Activated CD8-positive, alpha-beta T cell treated with anti-CD3 and anti-CD28 coated beads, Interleukin-2, amount 10 ng/mL, durations not matched to agents 7 days and 5 days (primary cell): ENCODE measurements around the gene CLN6. TPM values are rescaled to one million over a fixed set of nuclear protein-coding genes. Genes with fewer than 3 reads are reported as not detected.
"Not testable (repeated sequence)": the region's sequence is repeated elsewhere in the genome, so short reads cannot be mapped to it uniquely, and the experiment has no call there.

Source experiments
- ATAC-seq: fragments of 150-1000 bp; cut with Tn5 transposase; one replicate; pipeline ENCODE4 v1.10.0; 2021; ENCODE audit warnings: moderate library complexity
- CTCF ChIA-PET: fragments of 350-600 bp; sonication (Branson Sonifier 250); formaldehyde crosslinking; loops from one replicate; lab custom pipeline; 2021; ENCODE audit warnings: antibody characterized with exemption; lab: Charles Lee
- POLR2A ChIA-PET: fragments of 350-600 bp; sonication (Branson Sonifier 250); formaldehyde crosslinking; loops from one replicate; lab custom pipeline; 2021; ENCODE audit warnings: antibody characterized with exemption; lab: Charles Lee
- DNase-seq: peaks from one replicate; pipeline ENCODE4 v3.0.0-alpha.2; 2020
- H3K27ac Mint-ChIP-seq: one replicate; pipeline ENCODE4 v1.8.0; 2021; ENCODE audit warnings: mild to moderate bottlenecking, mixed read lengths
- H3K27me3 Mint-ChIP-seq: one replicate; pipeline ENCODE4 v1.8.0; 2021; ENCODE audit warnings: low read depth, mixed read lengths
- H3K36me3 Mint-ChIP-seq: one replicate; pipeline ENCODE4 v1.8.0; 2021; ENCODE audit warnings: low read depth, mixed read lengths
- H3K4me1 Mint-ChIP-seq: one replicate; pipeline ENCODE4 v1.8.0; 2021; ENCODE audit warnings: low read depth, mixed read lengths
- H3K4me3 Mint-ChIP-seq: one replicate; pipeline ENCODE4 v1.8.0; 2021; ENCODE audit warnings: mild to moderate bottlenecking, mixed read lengths
- H3K9me3 Mint-ChIP-seq: one replicate; pipeline ENCODE4 v1.8.0; 2022; ENCODE audit warnings: mixed read lengths; ENCODE audit not compliant: insufficient read depth
- total RNA-seq, 2 experiments: library from RNA; stranded (reverse); gene quantifications; one replicate each; pipeline ENCODE4 v1.2.3, GENCODE V29; 2021

The CLN6 gene
- total RNA-seq, 2 experiments from 2014 or later = 64.5 to 69.7 TPM

GRCh38 chr15:68183616-68184315 is 45.8 kb downstream of the CLN6 start:
- CTCF ChIA-PET = interaction anchor here (1.6 kb wide), 1 partner anchor 20 kb away, joined by 4 read pairs; no protein-coding TSS in a partner anchor
- peaks cover 56% of the 10 kb centered on the region for H3K36me3 Mint-ChIP-seq
- no peak overlapping the region for H3K27ac Mint-ChIP-seq
- peaks cover 1% of the 10 kb centered on the region for H3K4me1 Mint-ChIP-seq
- ATAC-seq = no peak
- H3K9me3 Mint-ChIP-seq = no peaks in the 10 kb centered on the region
- POLR2A ChIA-PET = interaction anchor here (0.6 kb wide), 1 partner anchor 1045 kb away, joined by 3 read pairs; no protein-coding TSS in a partner anchor
- no peaks in the 10 kb centered on the region for H3K27me3 Mint-ChIP-seq
- H3K4me3 Mint-ChIP-seq = no peak overlapping the region
- DNase-seq = no peak

GRCh38 chr15:68177742-68178141 is 51.8 kb downstream of the CLN6 start:
- peaks cover 1% of the 10 kb centered on the region for H3K4me1 Mint-ChIP-seq
- no peak overlapping the region for H3K4me3 Mint-ChIP-seq
- no peak overlapping the region for H3K27ac Mint-ChIP-seq
- ChIA-PET CTCF (no interaction called here), POLR2A (interaction anchor here (0.6 kb wide), 1 partner anchor 322 kb away, joined by 3 read pairs; no protein-coding TSS in a partner anchor)
- ATAC-seq (no peak), DNase-seq (no peak)
- H3K9me3 Mint-ChIP-seq = no peaks in the 10 kb centered on the region
- no peaks in the 10 kb centered on the region for H3K27me3 Mint-ChIP-seq
- peaks cover 50% of the 10 kb centered on the region for H3K36me3 Mint-ChIP-seq

- Mint-ChIP-seq H3K36me3 (peaks cover 48% of the 10 kb centered on the region), H3K4me3 (no peak overlapping the region), H3K27me3 (no peaks in the 10 kb centered on the region), H3K27ac (no peak overlapping the region), H3K9me3 (no peaks in the 10 kb centered on the region), H3K4me1 (peaks cover 1% of the 10 kb centered on the region)
- DNase-seq (no peak), ATAC-seq (no peak)
- ChIA-PET CTCF (no interaction called here), POLR2A (no interaction called here)
Measured at GRCh38 chr15:68176601-68177000, 52.9 kb downstream of the CLN6 start.

- no peaks in the 10 kb centered on the region for H3K27me3 Mint-ChIP-seq
- ATAC-seq = no peak
- peaks cover 1% of the 10 kb centered on the region for H3K4me1 Mint-ChIP-seq
- no peaks in the 10 kb centered on the region for H3K9me3 Mint-ChIP-seq
- H3K27ac Mint-ChIP-seq = no peak overlapping the region
- ChIA-PET POLR2A (interaction anchor here (0.8 kb wide), 1 partner anchor 121 kb away, joined by 5 read pairs; the partner anchor contains the start of gene PIAS1), CTCF (interaction anchor here (0.6 to 1.5 kb wide), 5 partner anchors 13 to 1323 kb away, joined by 3 to 4 read pairs (median 3); no protein-coding TSS in a partner anchor)
- peaks cover 45% of the 10 kb centered on the region for H3K36me3 Mint-ChIP-seq
- H3K4me3 Mint-ChIP-seq = no peak overlapping the region
- DNase-seq = no peak
Measured at GRCh38 chr15:68175526-68175925, 54.0 kb downstream of the CLN6 start.

GRCh38 chr15:68173119-68173518 is 56.4 kb downstream of the CLN6 start:
- H3K4me3 Mint-ChIP-seq = no peak overlapping the region
- H3K4me1 Mint-ChIP-seq = no peaks in the 10 kb centered on the region
- ChIA-PET CTCF (no interaction called here), POLR2A (interaction anchor here (0.5 kb wide), 1 partner anchor 1104 kb away, joined by 4 read pairs; no protein-coding TSS in a partner anchor)
- H3K9me3 Mint-ChIP-seq = no peaks in the 10 kb centered on the region
- H3K27ac Mint-ChIP-seq = no peak overlapping the region
- no peaks in the 10 kb centered on the region for H3K27me3 Mint-ChIP-seq
- no peak for DNase-seq
- ATAC-seq = no peak
- peaks cover 39% of the 10 kb centered on the region for H3K36me3 Mint-ChIP-seq

GRCh38 chr15:68172037-68172436 is 57.5 kb downstream of the CLN6 start:
- DNase-seq, H3K27ac Mint-ChIP-seq, ATAC-seq, CTCF ChIA-PET, H3K4me1 Mint-ChIP-seq, H3K4me3 Mint-ChIP-seq, H3K27me3 Mint-ChIP-seq, POLR2A ChIA-PET, H3K9me3 Mint-ChIP-seq: not testable (repeated sequence)
- peaks cover 29% of the 10 kb centered on the region for H3K36me3 Mint-ChIP-seq

- Mint-ChIP-seq H3K27me3 (no peaks in the 10 kb centered on the region), H3K36me3 (peaks cover 21% of the 10 kb centered on the region), H3K27ac (no peak overlapping the region), H3K4me1 (no peaks in the 10 kb centered on the region), H3K9me3 (no peaks in the 10 kb centered on the region), H3K4me3 (no peak overlapping the region)
- POLR2A ChIA-PET = no interaction called here
- no peak for DNase-seq
- ATAC-seq = no peak
- CTCF ChIA-PET = no interaction called here
Measured at GRCh38 chr15:68166847-68167246, 62.7 kb downstream of the CLN6 start.

- H3K4me1 Mint-ChIP-seq = no peaks in the 10 kb centered on the region
Measured at GRCh38 chr15:68163191-68163590, 66.3 kb downstream of the CLN6 start.

GRCh38 chr15:68158046-68158628 is 71.4 kb downstream of the CLN6 start:
- Mint-ChIP-seq H3K36me3 (peaks cover 36% of the 10 kb centered on the region), H3K27ac (no peak overlapping the region), H3K4me1 (no peaks in the 10 kb centered on the region), H3K27me3 (no peaks in the 10 kb centered on the region), H3K9me3 (no peaks in the 10 kb centered on the region), H3K4me3 (no peak overlapping the region)
- ChIA-PET POLR2A (no interaction called here), CTCF (interaction anchor here (0.8 kb wide), 1 partner anchor 11 kb away, joined by 3 read pairs; no protein-coding TSS in a partner anchor)
- no peak for ATAC-seq
- DNase-seq = no peak

More at GRCh38 chr15:68163191-68163590, 66.3 kb downstream of the CLN6 start:
- H3K36me3 Mint-ChIP-seq = peaks cover 31% of the 10 kb centered on the region
- no peak overlapping the region for H3K27ac Mint-ChIP-seq
- ATAC-seq = no peak
- POLR2A ChIA-PET = no interaction called here
- no peaks in the 10 kb centered on the region for H3K9me3 Mint-ChIP-seq
- no peak overlapping the region for H3K4me3 Mint-ChIP-seq
- H3K27me3 Mint-ChIP-seq = no peaks in the 10 kb centered on the region
- no peak for DNase-seq
- CTCF ChIA-PET = interaction anchor here (0.9 to 1.7 kb wide), 4 partner anchors 8 to 51 kb away, joined by 3 to 4 read pairs (median 4); no protein-coding TSS in a partner anchor

- H3K4me3 Mint-ChIP-seq = no peak overlapping the region
- DNase-seq = no peak
- ChIA-PET POLR2A (no interaction called here), CTCF (interaction anchor here (1.0 kb wide), 1 partner anchor 294 kb away, joined by 3 read pairs; no protein-coding TSS in a partner anchor)
- ATAC-seq = no peak
- no peaks in the 10 kb centered on the region for H3K27me3 Mint-ChIP-seq
- H3K9me3 Mint-ChIP-seq = no peaks in the 10 kb centered on the region
- peaks cover 36% of the 10 kb centered on the region for H3K36me3 Mint-ChIP-seq
- no peak overlapping the region for H3K27ac Mint-ChIP-seq
- H3K4me1 Mint-ChIP-seq = no peaks in the 10 kb centered on the region
Measured at GRCh38 chr15:68157074-68157473, 72.5 kb downstream of the CLN6 start.
